ENCODE data around the gene GNPTG.

DNA sequence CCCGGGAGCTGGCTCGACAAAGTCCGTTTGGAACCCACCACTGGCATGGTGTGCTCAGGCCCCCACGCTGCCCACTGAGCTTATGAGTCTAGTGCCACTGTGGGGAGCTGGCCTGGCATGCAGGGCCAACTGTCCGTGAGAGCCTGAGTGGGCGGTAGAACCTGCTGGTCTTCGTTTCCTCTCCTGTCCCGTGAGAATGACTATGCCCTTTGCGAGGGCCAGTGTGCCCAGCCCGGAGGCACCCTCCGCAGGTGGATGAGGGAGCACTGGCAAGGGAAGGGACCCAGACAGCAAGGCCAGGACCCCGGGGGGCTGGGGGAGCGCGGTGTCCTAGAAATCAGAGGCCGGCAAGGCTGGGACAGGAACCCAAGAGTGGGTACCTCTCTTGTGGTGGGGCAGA, 15.1 kb upstream of the GNPTG start:
- no peak for TF ChIP-seq EP300 (IDR thresholded peaks at IDR 0.05; ENCODE audit: borderline replicate concordance in 1 of 2, low read depth in 1 of 2, low read length in 1 of 2)
- TF ChIP-seq SMC3 (IDR thresholded peaks at IDR 0.05; ENCODE audit: low read depth, low read length): no peak
- no peak for TF ChIP-seq MAX (IDR thresholded peaks at IDR 0.05; ENCODE audit: low read depth)
- no peak for TF ChIP-seq JUND (IDR thresholded peaks at IDR 0.05)
- no peak for TF ChIP-seq CTCF (IDR thresholded peaks at IDR 0.05)
- no peak for TF ChIP-seq RXRA (IDR thresholded peaks at IDR 0.05; ENCODE audit: borderline replicate concordance, low read depth)
- no peak for TF ChIP-seq IRF3 (IDR thresholded peaks at IDR 0.05; ENCODE audit: low read depth, low read length)
- no peak for TF ChIP-seq USF2 (IDR thresholded peaks at IDR 0.05; ENCODE audit: borderline replicate concordance, low read depth, low read length)
